ENCODE data around the gene VSTM5.

DNA sequence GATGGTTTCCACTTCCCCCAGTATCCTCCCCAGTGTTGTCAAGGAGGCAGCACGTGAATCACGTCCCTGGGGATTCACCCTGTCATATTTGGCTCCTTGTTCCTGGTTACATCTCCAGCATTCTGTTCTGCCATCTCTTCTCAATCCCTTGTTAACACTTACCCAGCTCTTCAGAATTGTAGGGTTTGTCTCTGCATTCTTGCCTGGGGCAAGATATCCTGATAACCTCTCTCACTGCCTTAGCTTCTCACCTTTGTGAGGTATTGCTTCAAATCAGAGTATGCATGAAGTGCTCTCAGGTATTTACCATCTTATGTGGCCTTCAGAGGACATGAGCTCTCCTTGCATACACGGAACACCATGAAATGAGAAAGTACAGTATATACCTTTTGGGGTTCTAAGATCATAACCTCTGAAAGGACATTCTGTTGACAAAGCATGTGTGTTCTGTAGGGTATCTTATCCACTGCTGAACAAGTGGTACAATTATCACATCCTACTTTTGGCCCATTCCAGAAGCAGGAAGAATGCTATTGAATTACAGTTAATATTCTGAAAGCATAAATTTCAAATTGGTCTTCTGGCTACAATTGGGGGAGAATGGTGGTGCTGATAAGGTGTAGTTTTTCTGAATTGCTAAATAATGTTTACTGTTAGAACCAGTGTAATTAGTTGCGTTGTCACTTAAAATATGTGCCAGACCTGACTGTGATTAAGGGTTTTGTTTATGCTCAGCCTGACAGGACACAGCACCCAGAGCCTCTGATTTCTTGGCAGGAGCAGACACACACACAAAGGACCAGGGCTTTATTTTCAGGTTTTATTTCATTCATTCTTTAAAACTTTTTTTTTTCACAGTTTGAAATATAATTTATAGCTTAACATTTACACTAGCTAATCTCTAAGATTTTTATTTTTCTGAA is 32.7 kb downstream of the VSTM5 start:
- TF ChIP-seq, protein P1, sequence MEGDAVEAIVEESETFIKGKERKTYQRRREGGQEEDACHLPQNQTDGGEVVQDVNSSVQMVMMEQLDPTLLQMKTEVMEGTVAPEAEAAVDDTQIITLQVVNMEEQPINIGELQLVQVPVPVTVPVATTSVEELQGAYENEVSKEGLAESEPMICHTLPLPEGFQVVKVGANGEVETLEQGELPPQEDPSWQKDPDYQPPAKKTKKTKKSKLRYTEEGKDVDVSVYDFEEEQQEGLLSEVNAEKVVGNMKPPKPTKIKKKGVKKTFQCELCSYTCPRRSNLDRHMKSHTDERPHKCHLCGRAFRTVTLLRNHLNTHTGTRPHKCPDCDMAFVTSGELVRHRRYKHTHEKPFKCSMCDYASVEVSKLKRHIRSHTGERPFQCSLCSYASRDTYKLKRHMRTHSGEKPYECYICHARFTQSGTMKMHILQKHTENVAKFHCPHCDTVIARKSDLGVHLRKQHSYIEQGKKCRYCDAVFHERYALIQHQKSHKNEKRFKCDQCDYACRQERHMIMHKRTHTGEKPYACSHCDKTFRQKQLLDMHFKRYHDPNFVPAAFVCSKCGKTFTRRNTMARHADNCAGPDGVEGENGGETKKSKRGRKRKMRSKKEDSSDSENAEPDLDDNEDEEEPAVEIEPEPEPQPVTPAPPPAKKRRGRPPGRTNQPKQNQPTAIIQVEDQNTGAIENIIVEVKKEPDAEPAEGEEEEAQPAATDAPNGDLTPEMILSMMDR (IDR thresholded peaks at IDR 0.05; ENCODE audit: poor library complexity): no peak
- no peak for TF ChIP-seq EZH2 (IDR thresholded peaks at IDR 0.05; ENCODE audit: borderline replicate concordance)

Measured in hepatocyte (in vitro differentiated cells).